ENCODE data around the gene GNAI1. TPM values are rescaled to one million over a fixed set of nuclear protein-coding genes. Genes with fewer than 3 reads are reported as not detected.

GNAI1 gene
- total RNA-seq, 1 experiment from 2014 or later = 54.4 TPM

- in situ Hi-C loops (cut with HindIII; ENCODE audit: low pct_unique_long_range_greater_than_20kb, low sequenced_read_pairs) = no loop called here
- DNase-seq (ENCODE audit: low read depth) = no peak
These were observed 97.1 kb downstream of the GNAI1 start for GRCh38 chr7:80231707-80232106.

DNA sequence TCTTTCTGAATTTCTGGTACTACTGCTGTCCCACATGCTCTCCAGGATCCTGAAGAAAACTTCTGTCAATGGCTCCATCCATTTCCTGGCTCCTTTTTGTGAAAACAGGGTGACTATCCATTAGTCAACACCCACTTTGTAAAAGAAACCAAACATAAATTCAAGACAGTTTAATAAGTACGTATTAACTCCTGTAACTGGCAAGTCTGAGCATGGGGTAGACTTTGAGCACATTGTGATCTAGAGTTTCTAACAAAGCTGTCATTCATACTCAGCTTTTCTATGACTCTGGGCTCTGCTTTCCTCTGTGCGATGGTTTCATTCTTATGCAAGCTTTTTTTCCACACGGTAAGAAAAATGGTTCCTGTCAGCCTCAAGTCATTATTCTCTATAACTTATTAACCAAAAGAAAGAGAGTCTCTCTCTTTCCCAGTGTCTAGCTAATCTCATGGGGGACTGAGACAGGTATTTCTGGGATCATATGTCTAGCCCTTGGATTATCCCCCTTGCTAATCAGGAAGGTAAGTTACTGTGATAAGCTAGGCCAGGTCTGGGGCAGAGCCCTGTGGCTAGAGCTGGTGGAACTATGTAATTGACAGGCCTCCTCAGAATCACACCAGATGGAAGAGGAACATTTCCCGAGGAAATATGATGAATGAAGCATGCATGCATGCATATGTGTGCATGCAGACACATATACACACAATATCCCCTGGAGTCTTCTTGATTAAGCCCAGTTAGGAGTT is 98.5 kb downstream of the GNAI1 start:
- DNase-seq (ENCODE audit: low read depth) = peak; percentile 42
- in situ Hi-C loops (cut with HindIII; ENCODE audit: low pct_unique_long_range_greater_than_20kb, low sequenced_read_pairs) = no loop called here

- in situ Hi-C loops (cut with HindIII; ENCODE audit: low pct_unique_long_range_greater_than_20kb, low sequenced_read_pairs) = no loop called here
- no peak for DNase-seq (ENCODE audit: low read depth)
These were observed 100.7 kb downstream of the GNAI1 start for GRCh38 chr7:80235334-80235733.

DNA sequence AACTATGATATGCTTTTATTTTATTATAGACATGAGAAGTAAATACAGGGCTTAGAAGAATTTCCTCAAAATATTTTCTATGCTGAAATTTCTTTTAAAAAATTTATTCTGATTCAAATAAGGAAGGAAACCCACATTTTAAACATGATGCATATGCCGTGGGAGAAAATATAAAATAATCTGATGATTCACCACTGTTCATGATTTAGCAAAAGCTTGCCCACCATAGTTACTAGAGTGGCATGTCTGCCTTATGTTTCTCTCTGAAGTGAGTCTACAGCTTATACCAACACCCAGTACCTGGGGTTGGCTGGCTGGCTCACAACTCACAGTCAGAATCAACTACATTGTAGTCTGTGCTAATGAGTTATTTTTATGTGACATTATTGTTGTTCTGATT is 102.0 kb downstream of the GNAI1 start:
- in situ Hi-C loops (cut with HindIII; ENCODE audit: low pct_unique_long_range_greater_than_20kb, low sequenced_read_pairs) = no loop called here
- DNase-seq (ENCODE audit: low read depth) = no peak

GRCh38 chr7:80240265-80241025 is 105.8 kb downstream of the GNAI1 start:
- DNase-seq (ENCODE audit: low read depth) = no peak
- in situ Hi-C loops (cut with HindIII; ENCODE audit: low pct_unique_long_range_greater_than_20kb, low sequenced_read_pairs) = no loop called here

GRCh38 chr7:80241671-80242070 is 107.0 kb downstream of the GNAI1 start:
- DNase-seq (ENCODE audit: low read depth) = no peak
- in situ Hi-C loops (cut with HindIII; ENCODE audit: low pct_unique_long_range_greater_than_20kb, low sequenced_read_pairs) = no loop called here

DNA sequence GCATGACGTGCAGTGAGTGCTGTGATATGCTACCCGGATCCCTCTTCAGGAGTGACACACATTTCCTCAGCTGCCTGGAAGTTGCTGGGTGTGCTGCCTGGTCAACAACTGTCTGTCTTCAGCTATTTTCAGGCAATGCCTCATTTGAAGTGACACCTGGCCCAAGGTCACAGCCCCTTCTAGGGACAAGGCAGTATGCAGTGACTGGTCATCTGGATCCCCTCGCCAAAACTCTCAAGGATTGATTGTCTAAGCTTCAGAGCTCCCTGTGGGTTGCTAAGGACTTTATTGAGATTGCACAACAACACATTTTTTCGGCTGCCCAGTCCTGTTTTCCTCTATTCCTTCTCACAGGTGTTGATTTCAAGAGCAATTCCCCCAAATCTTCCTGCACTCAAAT is 108.8 kb downstream of the GNAI1 start:
- DNase-seq (ENCODE audit: low read depth) = no peak
- in situ Hi-C loops (cut with HindIII; ENCODE audit: low pct_unique_long_range_greater_than_20kb, low sequenced_read_pairs) = no loop called here

DNA sequence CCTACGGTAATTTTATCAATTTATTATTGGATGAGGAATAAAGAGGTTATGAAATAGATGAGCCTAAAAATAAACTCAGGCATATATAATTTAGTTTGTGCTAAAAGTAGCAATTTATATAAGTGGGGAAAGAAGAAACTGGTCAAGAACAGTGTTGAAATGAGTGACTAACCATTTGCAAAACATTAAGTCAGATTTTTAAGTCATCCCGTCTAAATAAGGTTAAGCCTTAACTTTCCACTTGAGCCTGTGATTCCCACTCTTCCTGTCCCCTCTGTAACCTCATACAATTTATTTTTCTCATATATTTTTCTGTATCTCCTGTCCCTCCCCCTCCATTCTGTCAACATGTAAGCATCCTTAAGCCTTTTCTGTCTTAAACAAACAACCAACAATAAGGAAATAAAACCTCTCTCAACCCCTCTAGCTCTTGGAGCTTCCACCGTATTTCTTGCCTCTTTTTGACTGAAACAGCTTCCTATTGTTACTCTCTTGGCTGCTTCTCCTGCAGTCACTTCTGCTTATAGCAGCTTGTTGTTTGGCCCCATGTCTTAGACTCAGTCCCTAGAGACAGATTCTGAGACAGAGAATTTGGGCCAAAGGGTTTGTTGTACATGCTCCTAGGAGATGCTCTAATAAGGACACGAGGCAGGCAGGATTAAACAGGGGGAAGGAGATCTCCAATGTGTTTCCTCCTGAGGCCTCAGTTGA is 109.7 kb downstream of the GNAI1 start:
- DNase-seq (ENCODE audit: low read depth) = no peak
- in situ Hi-C loops (cut with HindIII; ENCODE audit: low pct_unique_long_range_greater_than_20kb, low sequenced_read_pairs) = no loop called here

DNA sequence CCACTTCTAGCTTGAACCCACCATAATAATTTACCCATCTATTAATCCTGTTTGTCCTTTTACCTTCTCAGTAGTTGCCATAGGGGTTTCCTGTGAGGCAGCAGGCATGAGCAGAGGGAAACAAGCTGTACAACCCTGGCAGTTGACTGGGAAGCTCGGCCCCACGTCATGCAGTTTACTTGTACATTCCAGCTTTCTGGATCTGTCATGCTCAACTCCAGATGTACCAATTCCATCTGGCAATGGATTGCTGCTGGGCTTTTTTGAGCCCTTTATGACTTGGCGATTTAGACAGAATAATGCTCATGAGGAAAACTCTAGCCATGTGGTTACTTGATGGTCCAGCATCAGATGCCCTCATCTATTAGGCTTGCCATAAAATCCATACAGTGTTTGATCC is 112.5 kb downstream of the GNAI1 start:
- DNase-seq (ENCODE audit: low read depth) = no peak
- in situ Hi-C loops (cut with HindIII; ENCODE audit: low pct_unique_long_range_greater_than_20kb, low sequenced_read_pairs) = no loop called here

GRCh38 chr7:80247891-80248290 is 113.3 kb downstream of the GNAI1 start:
- no peak for DNase-seq (ENCODE audit: low read depth)
- in situ Hi-C loops (cut with HindIII; ENCODE audit: low pct_unique_long_range_greater_than_20kb, low sequenced_read_pairs) = no loop called here

- in situ Hi-C loops (cut with HindIII; ENCODE audit: low pct_unique_long_range_greater_than_20kb, low sequenced_read_pairs) = no loop called here
- DNase-seq (ENCODE audit: low read depth) = no peak
These were observed 114.6 kb downstream of the GNAI1 start for GRCh38 chr7:80249184-80249583.

DNA sequence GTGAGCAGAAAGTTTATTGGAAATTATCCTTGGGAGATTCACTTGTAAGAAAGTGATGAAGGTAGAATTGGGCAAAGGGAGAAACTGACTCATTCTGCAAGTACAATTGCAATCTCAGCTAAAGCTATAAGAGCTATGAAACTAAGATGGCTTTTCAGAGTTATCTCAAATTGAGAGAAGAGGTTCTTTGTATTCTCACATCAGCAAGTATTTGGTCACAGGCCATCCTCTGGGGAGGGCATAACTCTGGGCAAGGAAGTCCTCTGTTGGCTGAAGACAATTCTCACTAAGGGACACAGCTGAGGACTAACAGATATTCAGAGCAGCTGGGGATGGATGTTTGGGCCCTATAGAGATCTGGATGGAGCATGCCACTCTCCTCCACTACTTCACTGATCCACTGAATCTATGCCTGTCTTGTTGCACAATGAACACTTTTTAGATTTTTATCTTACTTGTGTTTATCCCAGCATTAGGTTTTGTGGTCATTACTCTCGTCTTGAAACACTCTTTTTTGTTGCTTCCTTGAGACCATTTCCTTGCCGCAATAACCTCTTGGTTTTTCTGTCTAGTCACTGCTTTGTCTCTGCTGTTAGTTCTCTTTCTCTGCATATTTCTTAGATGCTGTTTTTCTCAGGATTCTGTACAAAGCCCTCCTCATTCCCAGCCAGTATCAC is 115.1 kb downstream of the GNAI1 start:
- DNase-seq (ENCODE audit: low read depth) = no peak
- in situ Hi-C loops (cut with HindIII; ENCODE audit: low pct_unique_long_range_greater_than_20kb, low sequenced_read_pairs) = no loop called here

- no peak for DNase-seq (ENCODE audit: low read depth)
- in situ Hi-C loops (cut with HindIII; ENCODE audit: low pct_unique_long_range_greater_than_20kb, low sequenced_read_pairs) = no loop called here
These were observed 118.6 kb downstream of the GNAI1 start for GRCh38 chr7:80253237-80253636.

DNA sequence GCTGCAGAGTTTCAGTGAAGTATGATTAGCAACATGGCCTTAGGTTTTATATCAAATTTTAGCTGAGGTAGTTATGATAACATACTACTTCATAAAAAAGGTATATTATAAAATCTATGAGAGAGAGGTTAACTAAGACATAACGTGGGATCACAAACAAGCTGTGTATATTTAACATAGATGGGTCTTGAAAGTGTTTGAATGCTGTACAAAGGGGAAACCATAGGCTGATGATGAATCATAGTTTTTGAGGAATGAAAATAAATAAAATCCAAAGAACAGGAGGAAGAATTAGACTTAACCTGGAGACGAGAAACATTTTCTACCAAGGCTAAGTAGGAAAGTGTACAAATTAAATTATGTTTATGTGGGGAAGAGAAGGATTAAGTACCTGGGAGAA is 119.0 kb downstream of the GNAI1 start:
- in situ Hi-C loops (cut with HindIII; ENCODE audit: low pct_unique_long_range_greater_than_20kb, low sequenced_read_pairs) = no loop called here
- no peak for DNase-seq (ENCODE audit: low read depth)

- in situ Hi-C loops (cut with HindIII; ENCODE audit: low pct_unique_long_range_greater_than_20kb, low sequenced_read_pairs) = no loop called here
- no peak for DNase-seq (ENCODE audit: low read depth)
These were observed 121.0 kb downstream of the GNAI1 start for GRCh38 chr7:80255656-80256055.

- in situ Hi-C loops (cut with HindIII; ENCODE audit: low pct_unique_long_range_greater_than_20kb, low sequenced_read_pairs) = no loop called here
- no peak for DNase-seq (ENCODE audit: low read depth)
These were observed 123.1 kb downstream of the GNAI1 start for GRCh38 chr7:80257756-80258155.

DNA sequence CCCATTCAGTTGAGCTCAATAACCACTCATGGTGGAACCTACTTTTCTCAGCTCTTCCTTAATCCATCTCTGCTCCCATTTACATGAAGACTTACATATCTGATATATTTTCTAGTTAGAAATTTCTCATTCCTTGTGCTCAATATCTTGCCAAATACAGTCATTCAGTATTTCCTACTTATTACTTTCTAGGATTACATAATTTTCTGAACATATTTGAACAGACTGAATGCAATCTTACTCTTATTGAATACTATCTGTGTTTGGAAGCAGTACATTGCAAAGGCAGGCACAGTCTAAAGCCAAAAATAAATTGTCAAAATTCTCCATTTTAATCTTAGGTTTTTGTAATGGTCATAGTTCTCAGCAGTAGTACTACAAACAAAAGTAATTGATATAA is 126.0 kb downstream of the GNAI1 start:
- no peak for DNase-seq (ENCODE audit: low read depth)
- in situ Hi-C loops (cut with HindIII; ENCODE audit: low pct_unique_long_range_greater_than_20kb, low sequenced_read_pairs) = no loop called here

GRCh38 chr7:80263333-80263732 is 128.7 kb downstream of the GNAI1 start:
- in situ Hi-C loops (cut with HindIII; ENCODE audit: low pct_unique_long_range_greater_than_20kb, low sequenced_read_pairs) = no loop called here
- DNase-seq (ENCODE audit: low read depth) = no peak

- DNase-seq (ENCODE audit: low read depth) = no peak
- in situ Hi-C loops (cut with HindIII; ENCODE audit: low pct_unique_long_range_greater_than_20kb, low sequenced_read_pairs) = no loop called here
These were observed 129.2 kb downstream of the GNAI1 start for GRCh38 chr7:80263821-80264220.

All from Caki2 (cell line).